MV-4-11 (cell line): Measurements from ENCODE around the gene FMNL1.

Experiments
- DNase-seq: peaks from one replicate; lab custom pipeline; 2025; lab: John Stamatoyannopoulos, UW

The FMNL1 gene, protein sequence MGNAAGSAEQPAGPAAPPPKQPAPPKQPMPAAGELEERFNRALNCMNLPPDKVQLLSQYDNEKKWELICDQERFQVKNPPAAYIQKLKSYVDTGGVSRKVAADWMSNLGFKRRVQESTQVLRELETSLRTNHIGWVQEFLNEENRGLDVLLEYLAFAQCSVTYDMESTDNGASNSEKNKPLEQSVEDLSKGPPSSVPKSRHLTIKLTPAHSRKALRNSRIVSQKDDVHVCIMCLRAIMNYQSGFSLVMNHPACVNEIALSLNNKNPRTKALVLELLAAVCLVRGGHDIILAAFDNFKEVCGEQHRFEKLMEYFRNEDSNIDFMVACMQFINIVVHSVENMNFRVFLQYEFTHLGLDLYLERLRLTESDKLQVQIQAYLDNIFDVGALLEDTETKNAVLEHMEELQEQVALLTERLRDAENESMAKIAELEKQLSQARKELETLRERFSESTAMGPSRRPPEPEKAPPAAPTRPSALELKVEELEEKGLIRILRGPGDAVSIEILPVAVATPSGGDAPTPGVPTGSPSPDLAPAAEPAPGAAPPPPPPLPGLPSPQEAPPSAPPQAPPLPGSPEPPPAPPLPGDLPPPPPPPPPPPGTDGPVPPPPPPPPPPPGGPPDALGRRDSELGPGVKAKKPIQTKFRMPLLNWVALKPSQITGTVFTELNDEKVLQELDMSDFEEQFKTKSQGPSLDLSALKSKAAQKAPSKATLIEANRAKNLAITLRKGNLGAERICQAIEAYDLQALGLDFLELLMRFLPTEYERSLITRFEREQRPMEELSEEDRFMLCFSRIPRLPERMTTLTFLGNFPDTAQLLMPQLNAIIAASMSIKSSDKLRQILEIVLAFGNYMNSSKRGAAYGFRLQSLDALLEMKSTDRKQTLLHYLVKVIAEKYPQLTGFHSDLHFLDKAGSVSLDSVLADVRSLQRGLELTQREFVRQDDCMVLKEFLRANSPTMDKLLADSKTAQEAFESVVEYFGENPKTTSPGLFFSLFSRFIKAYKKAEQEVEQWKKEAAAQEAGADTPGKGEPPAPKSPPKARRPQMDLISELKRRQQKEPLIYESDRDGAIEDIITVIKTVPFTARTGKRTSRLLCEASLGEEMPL

GRCh38 chr17:45221081-45222013 lies at the start of gene FMNL1:
TSS of gene FMNL1 (plus strand) at chr17:45221885. CDS start at chr17:45222125, 240 bp downstream.
- DNase-seq: peak; percentile 42

- no peak for DNase-seq
These were observed 49.5 kb upstream of the FMNL1 start for GRCh38 chr17:45172232-45172540.

DNA sequence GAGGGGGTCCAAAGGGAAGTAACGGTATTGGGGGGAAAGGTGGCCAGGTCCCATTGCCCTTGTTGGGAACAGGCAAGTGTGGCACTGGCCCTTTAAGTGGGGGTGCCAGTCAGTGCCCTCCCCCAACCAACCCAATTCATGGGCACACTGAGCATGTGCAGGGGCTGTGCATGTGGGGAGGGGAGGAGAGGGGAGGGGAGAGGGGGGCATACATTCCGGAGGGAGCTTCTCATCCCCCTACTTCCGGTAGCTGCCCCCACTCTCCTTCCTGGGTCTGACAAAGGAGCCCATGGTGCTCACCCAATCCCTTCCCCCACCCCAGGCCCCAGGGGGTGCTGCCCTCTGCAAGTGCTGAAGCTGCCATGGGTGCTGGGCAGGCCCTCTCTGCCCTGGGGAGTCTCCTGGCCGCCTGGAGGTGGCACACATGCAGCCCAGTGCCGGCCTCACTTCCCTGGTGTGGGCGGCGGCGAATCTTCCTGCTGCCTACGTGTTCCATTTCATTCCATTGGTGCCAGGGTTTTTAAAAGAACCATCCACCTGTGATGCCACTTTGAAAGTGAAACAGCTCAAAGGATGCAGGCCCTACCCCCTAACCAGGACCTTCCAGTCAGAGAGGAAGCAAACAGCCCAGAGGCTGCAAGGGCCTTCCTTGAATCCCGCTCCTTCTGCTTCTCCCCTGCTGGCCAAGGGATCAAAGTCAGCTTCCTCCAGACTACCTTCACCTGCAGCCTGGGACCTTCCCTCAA lies 49.0 kb upstream of the FMNL1 start:
- DNase-seq: no peak

- no peak for DNase-seq
These were observed 45.9 kb upstream of the FMNL1 start for GRCh38 chr17:45175759-45176115.

DNA sequence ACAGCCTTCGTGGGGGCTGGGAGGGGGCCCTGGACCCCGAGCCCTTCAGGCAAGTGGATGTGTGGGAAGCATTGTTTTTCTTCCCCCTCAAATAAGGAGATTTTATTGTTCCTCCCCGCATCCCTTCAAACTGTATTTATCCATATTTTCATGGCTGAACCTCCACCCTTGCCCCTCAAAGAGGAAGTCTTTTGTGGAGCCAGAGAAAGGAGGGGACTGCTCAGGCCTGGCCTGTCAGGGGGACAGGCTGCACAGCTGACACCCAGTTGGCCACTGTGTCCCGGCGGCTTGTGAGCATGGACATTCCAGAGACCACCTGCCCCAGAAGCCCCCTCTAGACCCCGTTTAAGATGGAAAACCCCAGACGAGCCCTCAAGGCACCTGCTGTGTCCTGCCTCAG lies 44.1 kb upstream of the FMNL1 start:
- DNase-seq: no peak

DNA sequence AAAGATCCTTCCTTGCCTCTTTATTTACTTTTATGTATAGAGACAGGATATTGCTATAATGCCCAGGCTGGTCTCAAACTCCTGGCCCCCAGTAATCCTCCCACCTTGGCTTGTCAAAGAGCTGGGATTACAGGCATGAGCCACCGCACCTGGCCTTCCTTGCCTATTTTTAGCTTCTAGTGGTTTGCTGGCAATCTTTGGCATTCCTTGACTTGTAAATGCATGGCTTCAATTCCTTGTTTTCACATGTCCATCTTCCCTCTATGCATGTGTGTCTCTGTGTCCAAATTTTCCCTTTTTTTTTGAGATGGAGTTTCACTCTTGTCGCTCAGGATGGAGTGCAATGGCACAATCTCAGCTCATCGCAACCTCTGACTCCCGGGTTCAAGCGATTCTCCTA lies 37.5 kb upstream of the FMNL1 start:
- DNase-seq: no peak

- DNase-seq: peak; percentile 23
These were observed 34.8 kb upstream of the FMNL1 start for GRCh38 chr17:45186801-45187354.

DNA sequence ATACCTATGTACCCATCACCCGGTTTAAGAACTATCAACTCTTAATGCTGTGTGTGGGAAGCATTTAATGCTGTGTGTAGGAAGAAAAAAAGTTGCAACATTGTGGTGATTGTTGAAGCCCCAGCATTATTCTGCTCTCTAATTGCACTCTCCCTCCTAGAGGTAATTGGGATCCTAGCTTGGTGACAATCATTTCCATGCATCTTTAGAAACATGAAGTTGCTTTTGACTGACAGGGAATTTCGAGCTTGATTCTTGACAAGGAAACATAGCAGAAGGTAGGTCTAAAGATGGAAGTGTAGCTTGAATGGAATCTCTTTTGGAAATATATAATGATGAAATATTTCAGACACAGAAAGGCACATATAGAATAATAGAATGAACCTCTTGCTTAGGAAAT lies 32.7 kb upstream of the FMNL1 start:
- DNase-seq: no peak

- DNase-seq: no peak
These were observed 31.0 kb upstream of the FMNL1 start for GRCh38 chr17:45190503-45191255.

GRCh38 chr17:45195424-45195823 lies 26.3 kb upstream of the FMNL1 start:
- no peak for DNase-seq

DNA sequence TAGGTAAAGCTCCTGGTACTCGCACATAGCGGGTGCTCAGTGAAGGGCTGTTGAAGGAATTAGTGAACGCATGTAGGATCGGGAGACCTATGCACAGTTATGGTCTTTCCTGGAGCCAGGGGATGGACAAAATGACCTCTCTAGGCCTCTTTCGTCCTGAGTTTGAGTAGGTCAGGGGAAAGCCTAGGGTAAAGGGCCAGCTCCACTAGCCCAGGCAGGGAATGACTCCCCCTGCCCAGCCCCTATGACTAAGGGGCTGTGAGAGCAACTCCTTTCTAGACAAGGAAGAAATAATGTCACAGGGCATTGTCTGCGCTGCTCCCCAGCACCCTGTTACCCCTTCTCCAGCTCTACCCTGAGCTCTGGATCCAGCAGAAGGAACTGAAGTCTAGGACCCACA lies 24.6 kb upstream of the FMNL1 start:
- no peak for DNase-seq

DNA sequence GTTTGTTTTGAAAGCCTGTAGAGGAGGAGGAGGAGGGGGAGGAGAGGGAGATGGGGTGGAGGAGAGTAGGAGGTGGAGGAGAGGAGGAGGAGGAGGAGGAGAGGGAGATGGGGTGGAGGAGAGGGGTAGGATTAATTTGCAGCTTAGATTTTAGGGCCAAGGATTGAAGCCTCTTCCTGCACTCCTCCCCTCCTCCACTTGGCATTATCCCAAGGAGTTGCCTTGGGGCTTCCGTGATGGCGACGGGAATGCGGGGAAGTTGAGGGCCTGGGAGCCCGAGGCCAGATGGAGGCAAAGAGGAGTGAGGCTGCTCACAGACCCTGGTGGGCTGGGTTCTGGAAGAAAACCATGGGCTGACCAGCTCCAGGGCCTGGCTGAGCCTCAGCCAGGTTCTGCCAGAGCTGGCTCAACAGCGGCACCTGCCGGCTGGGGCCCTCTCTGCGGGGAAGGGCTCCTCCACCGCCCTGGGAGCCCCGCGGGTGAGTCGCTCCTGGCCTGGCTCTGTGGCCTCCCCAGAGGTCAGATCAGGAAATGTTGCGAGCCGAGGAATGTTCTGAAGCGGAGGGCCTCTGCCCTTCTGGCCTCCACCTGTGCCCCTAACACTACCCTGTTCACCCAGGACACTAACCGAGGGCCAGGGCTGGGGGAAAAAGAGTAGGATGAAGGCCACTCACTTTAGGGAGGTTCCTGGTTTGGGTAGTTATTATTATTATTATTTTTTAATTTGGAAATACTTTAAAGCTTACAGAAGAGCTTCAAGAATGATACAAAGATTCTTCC lies 23.9 kb upstream of the FMNL1 start:
- peak; percentile 74 for DNase-seq

DNA sequence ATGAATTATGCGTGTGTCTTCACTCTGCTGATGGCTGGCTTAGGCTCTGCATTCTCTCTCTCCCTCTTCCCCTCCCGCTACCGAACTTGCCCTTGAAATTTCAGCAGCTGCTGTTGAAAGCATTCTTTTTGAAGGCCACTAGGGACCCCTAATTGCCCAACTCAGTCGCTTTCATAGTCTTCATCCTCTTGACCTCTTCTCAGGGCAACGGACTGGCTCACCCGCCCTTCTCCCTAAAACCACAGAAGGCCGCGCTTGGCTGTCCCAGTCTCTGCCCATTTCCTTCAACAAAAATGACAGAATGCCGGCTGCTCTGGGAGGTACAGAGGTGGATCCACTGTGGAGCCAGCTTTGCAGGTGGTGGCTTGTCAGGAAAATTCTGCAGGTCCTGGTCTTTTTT lies 21.0 kb upstream of the FMNL1 start:
- peak; percentile 93 for DNase-seq

DNA sequence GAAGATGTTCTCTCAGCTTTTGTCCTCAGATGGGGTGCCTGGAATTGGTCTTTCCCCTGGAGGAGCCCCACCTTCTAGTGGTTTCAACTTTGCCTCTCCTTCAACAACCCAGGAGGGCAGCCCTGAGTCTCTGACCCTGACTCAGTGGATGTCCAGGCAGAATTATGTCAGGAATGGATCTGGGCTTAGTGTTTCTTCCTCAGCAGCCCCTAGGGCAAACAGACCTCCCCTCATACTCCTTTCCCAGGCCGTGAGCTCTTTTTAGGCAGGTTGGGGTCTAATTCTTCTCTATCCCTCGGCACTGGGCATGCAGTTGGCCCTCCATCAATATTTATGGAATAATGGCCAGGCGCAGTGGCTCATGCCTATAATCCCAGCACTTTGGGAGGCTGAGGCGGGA lies 20.2 kb upstream of the FMNL1 start:
- DNase-seq: no peak

GRCh38 chr17:45201880-45202279 lies 19.8 kb upstream of the FMNL1 start:
- DNase-seq: peak; percentile 93

DNA sequence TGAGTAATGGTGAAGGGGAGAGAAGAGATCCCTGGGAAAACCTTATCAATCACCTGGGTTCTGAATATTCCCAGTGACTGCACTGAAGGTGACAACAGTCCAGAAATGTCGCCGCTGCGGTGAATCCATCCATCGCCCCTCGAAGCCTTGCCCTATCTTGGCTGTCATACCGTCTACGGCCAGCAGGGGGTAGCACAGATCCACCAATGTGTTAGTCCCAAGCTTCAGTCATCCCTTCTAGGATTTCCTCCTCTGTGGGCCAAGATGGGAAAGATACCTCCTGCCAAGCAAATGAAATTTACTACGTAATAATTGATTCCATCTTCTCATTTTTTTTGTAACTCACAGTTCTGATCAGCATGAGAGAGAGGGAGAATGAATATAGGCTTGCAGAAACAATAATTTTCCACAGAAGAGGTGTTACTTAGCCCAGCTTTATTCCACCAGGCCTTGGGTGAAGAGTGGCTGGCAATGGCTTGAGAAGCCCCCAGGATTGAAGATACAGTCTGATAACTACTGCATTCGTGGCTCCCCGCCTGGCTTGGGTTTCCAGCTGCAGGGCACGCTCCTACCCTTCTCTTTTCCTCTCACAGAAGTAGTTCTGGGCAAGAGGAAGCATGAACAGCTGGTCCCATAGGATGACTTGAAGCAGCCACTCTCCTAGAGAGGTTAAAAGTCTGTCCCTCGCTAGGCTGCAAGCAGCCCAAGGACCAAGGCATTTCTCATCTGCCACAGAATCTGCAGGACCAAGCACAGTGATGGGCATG lies 2.6 kb upstream of the FMNL1 start:
- peak; percentile 62 for DNase-seq

DNA sequence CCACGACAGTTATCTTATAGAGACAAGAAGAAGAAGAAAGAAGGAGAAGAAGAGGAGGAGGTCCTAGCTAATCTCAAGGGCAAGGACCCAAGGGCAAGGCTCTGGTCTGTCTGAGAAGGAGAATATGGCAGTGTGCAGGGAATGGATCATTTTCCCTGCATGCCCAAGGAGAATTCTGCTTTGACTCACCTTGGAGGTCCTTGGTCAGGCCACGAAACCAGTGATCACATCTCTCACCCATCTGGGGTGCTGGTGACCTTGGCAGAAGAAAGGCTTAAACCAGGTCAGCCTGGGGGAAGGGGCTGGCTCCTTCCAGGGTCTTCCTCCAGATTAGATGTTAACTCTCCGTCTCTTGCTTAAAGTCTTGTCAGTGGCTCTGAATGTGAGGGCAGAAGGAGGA lies 1.6 kb upstream of the FMNL1 start:
- no peak for DNase-seq

- DNase-seq: no peak
These were observed 266 bp downstream of the FMNL1 start for GRCh38 chr17:45222014-45222288.
